ENCODE measurements around the gene NPB.

The NPB gene

GRCh38 chr17:81930142-81931125 lies 28.4 kb downstream of the NPB start:
- H3K9me3 ChIP-seq (replicated peaks; ENCODE audit: insufficient read depth, low read length): no peaks in the 10 kb centered on the region
- H3K4me3 ChIP-seq (ENCODE audit: low read length): no peak overlapping the region
- peaks cover 11% of the 10 kb centered on the region for H3K4me1 ChIP-seq (ENCODE audit: low read length)
- no peak overlapping the region for H3K9ac ChIP-seq (ENCODE audit: low read length)
- H3K27ac ChIP-seq (ENCODE audit: low read length): no peak overlapping the region
- no peaks in the 10 kb centered on the region for H3K36me3 ChIP-seq (replicated peaks; ENCODE audit: insufficient read depth, low read length)
- no peak overlapping the region for H2AFZ ChIP-seq (ENCODE audit: low read length)
- no peaks in the 10 kb centered on the region for H3K27me3 ChIP-seq (replicated peaks; ENCODE audit: insufficient read depth, low read length)
- DNase-seq: no peak
- H3K4me2 ChIP-seq (ENCODE audit: low read depth, low read length): no peak overlapping the region
- peaks cover 23% of the 10 kb centered on the region for H3K79me2 ChIP-seq (ENCODE audit: low read length)
- TF ChIP-seq, protein P1, sequence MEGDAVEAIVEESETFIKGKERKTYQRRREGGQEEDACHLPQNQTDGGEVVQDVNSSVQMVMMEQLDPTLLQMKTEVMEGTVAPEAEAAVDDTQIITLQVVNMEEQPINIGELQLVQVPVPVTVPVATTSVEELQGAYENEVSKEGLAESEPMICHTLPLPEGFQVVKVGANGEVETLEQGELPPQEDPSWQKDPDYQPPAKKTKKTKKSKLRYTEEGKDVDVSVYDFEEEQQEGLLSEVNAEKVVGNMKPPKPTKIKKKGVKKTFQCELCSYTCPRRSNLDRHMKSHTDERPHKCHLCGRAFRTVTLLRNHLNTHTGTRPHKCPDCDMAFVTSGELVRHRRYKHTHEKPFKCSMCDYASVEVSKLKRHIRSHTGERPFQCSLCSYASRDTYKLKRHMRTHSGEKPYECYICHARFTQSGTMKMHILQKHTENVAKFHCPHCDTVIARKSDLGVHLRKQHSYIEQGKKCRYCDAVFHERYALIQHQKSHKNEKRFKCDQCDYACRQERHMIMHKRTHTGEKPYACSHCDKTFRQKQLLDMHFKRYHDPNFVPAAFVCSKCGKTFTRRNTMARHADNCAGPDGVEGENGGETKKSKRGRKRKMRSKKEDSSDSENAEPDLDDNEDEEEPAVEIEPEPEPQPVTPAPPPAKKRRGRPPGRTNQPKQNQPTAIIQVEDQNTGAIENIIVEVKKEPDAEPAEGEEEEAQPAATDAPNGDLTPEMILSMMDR (IDR thresholded peaks at IDR 0.05; ENCODE audit: low read length): no peak
- no peak for TF ChIP-seq EZH2 (optimal IDR thresholded peaks at IDR 0.05; ENCODE audit: low read depth, low read length)
- TF ChIP-seq EZH2phosphoT487 (IDR thresholded peaks at IDR 0.05; ENCODE audit: low read length): no peak
- H3K9me2 ChIP-seq (replicated peaks; ENCODE audit: insufficient read depth, low read length): no peaks in the 10 kb centered on the region
- 0 out of 2 replicates have a peak, but pooled peaks cover 3% of the 10 kb centered on the region for H4K20me1 ChIP-seq (ENCODE audit: insufficient read depth, low read length)
- H3F3A ChIP-seq (ENCODE audit: insufficient read depth, low read length): peaks cover 9% of the 10 kb centered on the region

DNA sequence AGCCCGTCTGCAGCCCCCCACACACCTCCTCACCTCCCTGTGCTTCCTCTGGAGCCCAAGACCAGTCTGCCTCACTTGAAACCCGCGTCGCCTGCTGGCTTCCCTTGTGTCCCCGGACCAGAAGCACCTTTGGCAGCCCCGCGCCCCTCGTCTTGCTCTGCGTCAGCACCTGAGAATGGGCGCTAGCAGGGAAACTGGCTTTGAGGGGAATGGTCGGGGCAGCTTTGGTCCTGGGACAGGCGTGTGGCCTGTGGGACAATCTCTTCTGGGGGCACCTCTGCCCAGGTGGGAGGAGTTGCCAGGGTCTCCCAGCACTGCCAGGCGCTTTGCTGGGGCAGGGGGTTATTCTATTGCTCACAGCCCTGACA lies 29.1 kb downstream of the NPB start:
- Histone ChIP-seq H3K4me1 (ENCODE audit: low read length) (peaks cover 6% of the 10 kb centered on the region), H2AFZ (ENCODE audit: low read length) (no peak overlapping the region), H3K4me2 (ENCODE audit: low read depth, low read length) (no peak overlapping the region), H3K27me3 (replicated peaks; ENCODE audit: insufficient read depth, low read length) (no peaks in the 10 kb centered on the region), H3K9me3 (replicated peaks; ENCODE audit: insufficient read depth, low read length) (no peaks in the 10 kb centered on the region), H3K79me2 (ENCODE audit: low read length) (peaks cover 21% of the 10 kb centered on the region), H3K27ac (ENCODE audit: low read length) (no peak overlapping the region), H3K9me2 (replicated peaks; ENCODE audit: insufficient read depth, low read length) (no peaks in the 10 kb centered on the region), H3K9ac (ENCODE audit: low read length) (no peak overlapping the region), H4K20me1 (ENCODE audit: insufficient read depth, low read length) (0 out of 2 replicates have a peak, but pooled peaks cover 2% of the 10 kb centered on the region), H3K36me3 (replicated peaks; ENCODE audit: insufficient read depth, low read length) (no peaks in the 10 kb centered on the region), H3F3A (ENCODE audit: insufficient read depth, low read length) (peaks cover 5% of the 10 kb centered on the region), H3K4me3 (ENCODE audit: low read length) (no peak overlapping the region)
- no peak for TF ChIP-seq EZH2 (optimal IDR thresholded peaks at IDR 0.05; ENCODE audit: low read depth, low read length)
- TF ChIP-seq EZH2phosphoT487 (IDR thresholded peaks at IDR 0.05; ENCODE audit: low read length): no peak
- TF ChIP-seq, protein P1 (IDR thresholded peaks at IDR 0.05; ENCODE audit: low read length): no peak
- DNase-seq: no peak

DNA sequence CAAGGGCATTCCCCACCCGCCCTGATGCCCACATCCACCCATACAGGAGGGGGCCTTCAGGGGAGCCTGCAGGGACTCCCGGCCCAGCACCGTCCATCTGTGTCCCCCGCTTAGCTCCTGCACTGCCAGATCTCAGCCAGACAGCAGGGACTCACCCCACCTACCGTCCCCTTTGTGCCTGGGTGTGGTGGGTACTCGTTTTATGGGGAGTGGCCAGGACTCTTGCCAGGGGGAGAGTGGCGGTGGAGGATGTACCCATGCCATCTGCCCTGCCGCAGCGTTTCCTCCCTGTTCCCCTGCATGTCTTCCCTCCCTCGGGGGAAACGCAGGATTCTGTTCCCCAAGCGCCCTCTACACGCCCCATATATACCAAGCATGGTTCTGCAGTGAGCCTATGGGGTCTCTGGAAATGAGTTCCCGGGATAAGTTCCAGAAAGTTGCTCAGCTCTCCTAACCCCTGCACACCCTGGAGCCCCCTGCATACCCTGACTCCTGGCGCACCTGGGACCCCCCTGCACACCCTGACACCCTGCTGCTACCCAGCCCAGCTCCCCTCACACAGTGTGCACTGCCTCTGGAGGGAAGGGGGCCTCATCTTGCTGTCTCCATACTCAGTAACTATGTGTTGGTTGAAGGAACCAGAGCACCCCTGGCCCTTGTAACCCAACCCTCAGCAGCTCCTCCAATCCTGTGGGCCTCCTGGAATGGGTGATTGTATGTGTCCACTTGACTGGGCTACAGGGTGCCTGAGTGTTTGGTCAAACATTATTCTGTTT lies 29.7 kb downstream of the NPB start:
- no peak overlapping the region for H2AFZ ChIP-seq (ENCODE audit: low read length)
- H3K36me3 ChIP-seq (replicated peaks; ENCODE audit: insufficient read depth, low read length): no peaks in the 10 kb centered on the region
- H3K9me2 ChIP-seq (replicated peaks; ENCODE audit: insufficient read depth, low read length): no peaks in the 10 kb centered on the region
- H3K9ac ChIP-seq (ENCODE audit: low read length): no peak overlapping the region
- no peak overlapping the region for H3K4me2 ChIP-seq (ENCODE audit: low read depth, low read length)
- no peaks in the 10 kb centered on the region for H4K20me1 ChIP-seq (ENCODE audit: insufficient read depth, low read length)
- H3K9me3 ChIP-seq (replicated peaks; ENCODE audit: insufficient read depth, low read length): no peaks in the 10 kb centered on the region
- peaks cover 4% of the 10 kb centered on the region; the same call in 1 of the 2 replicates for H3K4me1 ChIP-seq (ENCODE audit: low read length)
- H3K4me3 ChIP-seq (ENCODE audit: low read length): no peak overlapping the region
- TF ChIP-seq, protein P1 (IDR thresholded peaks at IDR 0.05; ENCODE audit: low read length): no peak
- TF ChIP-seq EZH2phosphoT487 (IDR thresholded peaks at IDR 0.05; ENCODE audit: low read length): no peak
- H3K27ac ChIP-seq (ENCODE audit: low read length): no peak overlapping the region
- peaks cover 20% of the 10 kb centered on the region for H3K79me2 ChIP-seq (ENCODE audit: low read length)
- H3F3A ChIP-seq (ENCODE audit: insufficient read depth, low read length): no peaks in the 10 kb centered on the region
- no peaks in the 10 kb centered on the region for H3K27me3 ChIP-seq (replicated peaks; ENCODE audit: insufficient read depth, low read length)
- no peak for DNase-seq
